Ovary (tissue), 9 donors: ENCODE results near the gene OXGR1. TPM values are rescaled to one million over a fixed set of nuclear protein-coding genes. Genes with fewer than 3 reads are reported as not detected.

Experiments
- DNase-seq, 5 donors: peaks; one replicate each; pipeline ENCODE4 v3.0.0-alpha.2; 2019 to 2020
- H3K27ac ChIP-seq, 2 donors: fragments of 200-600 bp; one replicate each; pipeline versions ENCODE4 v1.5.1 to v1.8.0; 2019 to 2022
- H3K27me3 ChIP-seq: fragments of 200-600 bp; one replicate; pipeline ENCODE4 v1.8.0; 2022
- H3K36me3 ChIP-seq: fragments of 200-600 bp; sonication (generic); one replicate; pipeline ENCODE4 v1.5.1; 2019
- H3K4me1 ChIP-seq: one replicate; pipeline ENCODE4 v1.8.1; 2013; ENCODE audit warnings: mild to moderate bottlenecking, moderate library complexity; ENCODE audit not compliant: insufficient read depth
- H3K4me3 ChIP-seq: fragments of 200-600 bp; sonication (generic); one replicate; pipeline ENCODE4 v1.5.1; 2017
- H3K9me3 ChIP-seq, 2 donors: fragments of 200-600 bp in 1 of 2; sonication (generic) in 1 of 2; one replicate each; pipeline versions ENCODE4 v1.5.1 to v1.8.1; 2013 to 2019; ENCODE audit warnings: mild to moderate bottlenecking in 1 of 2, moderate library complexity in 1 of 2
- CTCF ChIP-seq, 3 donors: fragments of 450-650 bp in 2 of 3; fragments of 200-600 bp in 1 of 3; IDR thresholded peaks; one replicate each; pipeline versions ENCODE4 v1.5.1 to v1.8.0; 2016 to 2022; ENCODE audit warnings: antibody characterized with exemption in 3 of 3, mild to moderate bottlenecking in 1 of 3
- EP300 ChIP-seq: sonication (generic); formaldehyde crosslinking; IDR thresholded peaks from one replicate; pipeline ENCODE4 v1.6.1; 2017; ENCODE audit warnings: antibody characterized with exemption
- POLR2A ChIP-seq: fragments of 450-650 bp; IDR thresholded peaks from one replicate; pipeline ENCODE4 v1.6.1; 2017; ENCODE audit warnings: antibody characterized with exemption, mild to moderate bottlenecking, moderate library complexity
- WGBS, 3 donors: extraction: QIAGEN DNeasy Blood & Tissue Kit in 1 of 3; methylation state at CpG; one replicate each; pipeline versions ENCODE4 v1.1.5 to v1.1.7; 2013 to 2017; 5-methylcytosine and 5-hydroxymethylcytosine counted together
- intact Hi-C, 4 donors: fragments of 100-400 bp; cut with DNase I; formaldehyde crosslinking; loops; one replicate each; pipeline versions ENCODE4 v1.11.0 to v1.15.1; 2022 to 2023
- polyA plus RNA-seq, 2 donors: library from polyadenylated mRNA; stranded (reverse); fragments of 200-250 nt in 1 of 2; fragments of 350-450 nt in 1 of 2; fragmentation: Illumina TruSeq in 1 of 2; extraction: RNeasy Lipid Tissue Mini Kit (QIAGEN cat#74804) in 1 of 2; gene quantifications; one replicate each; pipeline ENCODE4 v1.2.3, GENCODE V29; 2013 to 2014
- total RNA-seq, 7 donors: library from RNA; depleted of rRNA in 2 of 7; stranded (reverse); fragments of >200 nt in 2 of 7; fragmentation: NEBNext Ultra II Directional in 3 of 7; extraction: Animal tissue kit (Norgen Biotek cat#: 25700) in 3 of 7; gene quantifications; one replicate each; pipeline versions ENCODE4 v1.1.0 to v1.2.4, GENCODE V29; 2016 to 2023
- donor health status: DM: no; HTN: no; CAD: no; lungs with moderate emphysema.
- donor health status: DM: no; HTN: no; CAD: no.
- donor health status: Bipolar disorder and iron deficiency.
- donor health status: DM: yes; HTN: yes; CAD: no.
- donor health status: DM: no; HTN: no; CAD: no.
- donor health status: DM: yes; HTN: yes; CAD: no.

Gene OXGR1
- total and polyA plus RNA-seq, 9 donors, result 0.04 to 0.72 (median 0.39) TPM; not detected in 3

- Histone ChIP-seq H3K27me3 (no peaks in the 10 kb centered on the region), H3K36me3 (no peaks in the 10 kb centered on the region), H3K9me3 (no peaks in the 10 kb centered on the region), H3K27ac (no peak overlapping the region), H3K4me1 (peaks cover 2% of the 10 kb centered on the region), H3K4me3 (no peak overlapping the region)
- 69 to 77% (median 73%) methylated on average over 2 of the region's 2 CpGs for WGBS, 3 donors
- TF ChIP-seq EP300 (no peak), CTCF (IDR thresholded peaks at IDR 0.05) (no peak), POLR2A (no peak)
- intact Hi-C loops, result no loop called here
- DNase-seq, result no peak
These were observed 3.8 kb upstream of the OXGR1 start for GRCh38 chr13:96998051-96998450.

- TF ChIP-seq POLR2A, result no peak
- intact Hi-C loops, result no loop called here
- WGBS, 3 donors, result 73 to 79% (median 78%) methylated on average over 5 of the region's 5 CpGs
- Histone ChIP-seq H3K9me3 (no peaks in the 10 kb centered on the region), H3K36me3 (no peaks in the 10 kb centered on the region), H3K4me1 (peaks cover 2% of the 10 kb centered on the region), H3K4me3 (no peak overlapping the region), H3K27ac (no peak overlapping the region), H3K27me3 (no peaks in the 10 kb centered on the region)
- no peak for DNase-seq
These were observed 2.6 kb upstream of the OXGR1 start for GRCh38 chr13:96996886-96997285.

DNA sequence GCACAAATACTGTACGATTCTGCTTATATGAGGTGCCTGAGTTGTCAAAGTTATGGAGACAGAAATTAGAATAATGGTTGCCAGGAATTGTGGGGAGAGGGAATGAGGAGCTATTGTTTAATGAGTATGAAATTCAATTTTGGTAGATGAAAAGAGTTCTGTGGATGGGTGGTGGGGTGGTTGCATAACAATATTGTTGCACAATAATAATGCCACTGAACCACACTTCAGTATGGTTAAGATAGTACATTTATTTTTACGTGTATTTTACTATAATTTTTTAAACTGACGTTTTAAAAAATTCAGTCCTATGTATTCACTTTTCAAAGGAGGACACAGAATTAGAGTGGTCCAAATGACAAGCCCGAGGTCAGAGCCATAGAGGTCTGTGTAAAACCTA is 1.8 kb upstream of the OXGR1 start:
- no peak for DNase-seq
- Histone ChIP-seq H3K4me3 (no peak overlapping the region), H3K27ac (no peak overlapping the region), H3K4me1 (peaks cover 2% of the 10 kb centered on the region), H3K36me3 (no peaks in the 10 kb centered on the region), H3K9me3 (no peaks in the 10 kb centered on the region), H3K27me3 (no peaks in the 10 kb centered on the region)
- WGBS, 3 donors, result 73 to 84% (median 78%) methylated on average over 4 of the region's 4 CpGs
- intact Hi-C loops, result no loop called here
- TF ChIP-seq EP300 (no peak), POLR2A (no peak), CTCF (IDR thresholded peaks at IDR 0.05) (no peak)

DNA sequence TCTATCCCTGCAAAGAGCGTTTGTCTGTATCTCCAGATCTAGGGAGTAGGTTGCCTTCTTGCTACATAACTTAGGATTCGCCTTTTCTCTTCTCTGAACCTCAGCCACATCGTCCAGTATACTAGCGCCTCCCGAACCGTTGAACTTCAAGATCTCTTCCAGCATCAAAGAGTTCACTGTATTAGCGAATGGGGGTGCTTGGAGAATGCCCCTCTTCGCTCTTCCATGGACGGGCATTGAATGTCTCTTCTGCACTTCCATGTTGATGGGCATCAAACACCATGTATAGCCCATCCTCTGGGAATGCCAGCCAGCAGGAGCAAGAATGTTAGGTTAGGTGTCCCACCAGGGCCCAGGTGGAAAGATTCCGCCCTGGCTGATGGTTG is 575 bp upstream of the OXGR1 start:
- intact Hi-C loops, result no loop called here
- Histone ChIP-seq H3K36me3 (no peaks in the 10 kb centered on the region), H3K9me3 (no peaks in the 10 kb centered on the region), H3K4me3 (no peak overlapping the region), H3K4me1 (peaks cover 2% of the 10 kb centered on the region), H3K27me3 (no peaks in the 10 kb centered on the region), H3K27ac (no peak overlapping the region)
- no peak for TF ChIP-seq CTCF (IDR thresholded peaks at IDR 0.05)
- TF ChIP-seq EP300, result no peak
- no peak for TF ChIP-seq POLR2A
- DNase-seq, result no peak
- 37 to 50% (median 49%) methylated on average over 10 of the region's 10 CpGs for WGBS, 3 donors

DNA sequence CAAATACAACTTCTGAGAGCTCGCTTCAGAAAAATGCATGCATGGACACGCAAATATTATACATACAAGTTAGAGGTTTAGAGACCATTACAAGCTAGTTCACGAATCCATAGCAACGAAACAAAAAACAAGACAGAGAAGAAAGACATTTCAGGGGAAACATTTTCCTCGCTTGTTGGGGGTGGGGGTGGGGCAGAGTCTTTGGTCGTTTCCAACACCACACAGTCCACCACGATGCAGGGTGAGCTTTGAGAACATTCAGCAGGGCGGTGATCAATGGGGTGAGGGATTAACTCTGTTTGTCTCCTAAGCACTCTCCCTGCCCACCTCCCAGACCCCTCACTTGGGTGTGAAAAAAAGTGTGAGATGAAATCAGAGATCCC is 651 bp downstream of the OXGR1 start:
- Histone ChIP-seq H3K27me3 (no peaks in the 10 kb centered on the region), H3K36me3 (no peaks in the 10 kb centered on the region), H3K4me1 (peaks cover 2% of the 10 kb centered on the region), H3K9me3 (no peaks in the 10 kb centered on the region), H3K4me3 (peak overlapping the region; percentile 36), H3K27ac (no peak overlapping the region)
- intact Hi-C loops, result loop anchor here in 1 of 4 donors (1.0 kb wide), 1 partner anchor 20 kb away; no protein-coding TSS in a partner anchor
- 26 to 36% (median 26%) methylated on average over 8 of the region's 8 CpGs for WGBS, 3 donors
- no peak for DNase-seq
- no peak for TF ChIP-seq EP300
- no peak for TF ChIP-seq CTCF (IDR thresholded peaks at IDR 0.05)
- no peak for TF ChIP-seq POLR2A
